Gastrocnemius medialis (tissue), 4 donors: ENCODE results near the gene ARHGAP5.

ENCODE experiments used
- CTCF ChIP-seq, 5 experiments: fragments of 450-650 bp in 3 of 5; fragments of 200-600 bp in 2 of 5; sonication (generic) in 2 of 5; IDR thresholded peaks in 4 of 5; conservative IDR thresholded peaks in 1 of 5; 1 replicate in 4 of 5; 2 replicates in 1 of 5; pipeline ENCODE4 v1.5.1; 2016 to 2019; ENCODE audit warnings: antibody characterized with exemption in 5 of 5, mild to moderate bottlenecking in 3 of 5, moderate library complexity in 3 of 5
- POLR2A ChIP-seq, 2 donors: fragments of 450-650 bp; IDR thresholded peaks; one replicate each; pipeline ENCODE4 v1.6.1; 2017; ENCODE audit warnings: antibody characterized with exemption in 2 of 2, mild to moderate bottlenecking in 2 of 2, moderate library complexity in 2 of 2

GRCh38 chr14:32185097-32185496 lies 108.0 kb downstream of the ARHGAP5 start:
- TF ChIP-seq POLR2A (IDR thresholded peaks at IDR 0.05) (no peak), CTCF (IDR thresholded peaks at IDR 0.05 in 4 of 5, conservative IDR thresholded peaks at IDR 0.05 in 1 of 5) (no peak)
